ENCODE measurements around the gene ATMIN.

The ATMIN gene

GRCh38 chr16:81069063-81069462 is 33.4 kb downstream of the ATMIN start:
- H2AFZ ChIP-seq (ENCODE audit: low read depth, low read length) = no peak overlapping the region
- no peaks in the 10 kb centered on the region for H3K79me2 ChIP-seq (ENCODE audit: low read length)
- no peak overlapping the region for H3K9ac ChIP-seq (ENCODE audit: low read length)
- no peak overlapping the region for H3K27ac ChIP-seq (ENCODE audit: low read length)
- H3K9me3 ChIP-seq (ENCODE audit: insufficient read depth, low read length) = no peaks in the 10 kb centered on the region
- TF ChIP-seq EZH2phosphoT487 (IDR thresholded peaks at IDR 0.05; ENCODE audit: low read depth) = no peak
- TF ChIP-seq, protein P1, sequence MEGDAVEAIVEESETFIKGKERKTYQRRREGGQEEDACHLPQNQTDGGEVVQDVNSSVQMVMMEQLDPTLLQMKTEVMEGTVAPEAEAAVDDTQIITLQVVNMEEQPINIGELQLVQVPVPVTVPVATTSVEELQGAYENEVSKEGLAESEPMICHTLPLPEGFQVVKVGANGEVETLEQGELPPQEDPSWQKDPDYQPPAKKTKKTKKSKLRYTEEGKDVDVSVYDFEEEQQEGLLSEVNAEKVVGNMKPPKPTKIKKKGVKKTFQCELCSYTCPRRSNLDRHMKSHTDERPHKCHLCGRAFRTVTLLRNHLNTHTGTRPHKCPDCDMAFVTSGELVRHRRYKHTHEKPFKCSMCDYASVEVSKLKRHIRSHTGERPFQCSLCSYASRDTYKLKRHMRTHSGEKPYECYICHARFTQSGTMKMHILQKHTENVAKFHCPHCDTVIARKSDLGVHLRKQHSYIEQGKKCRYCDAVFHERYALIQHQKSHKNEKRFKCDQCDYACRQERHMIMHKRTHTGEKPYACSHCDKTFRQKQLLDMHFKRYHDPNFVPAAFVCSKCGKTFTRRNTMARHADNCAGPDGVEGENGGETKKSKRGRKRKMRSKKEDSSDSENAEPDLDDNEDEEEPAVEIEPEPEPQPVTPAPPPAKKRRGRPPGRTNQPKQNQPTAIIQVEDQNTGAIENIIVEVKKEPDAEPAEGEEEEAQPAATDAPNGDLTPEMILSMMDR (IDR thresholded peaks at IDR 0.05; ENCODE audit: low read depth, low read length) = no peak
- no peaks in the 10 kb centered on the region for H3K4me1 ChIP-seq (ENCODE audit: low read length)
- H4K20me1 ChIP-seq (ENCODE audit: insufficient read depth, low read length) = no peaks in the 10 kb centered on the region
- no peaks in the 10 kb centered on the region for H3K27me3 ChIP-seq (ENCODE audit: low read depth, low read length)
- H3K36me3 ChIP-seq (replicated peaks; ENCODE audit: low read depth, low read length) = no peaks in the 10 kb centered on the region
- no peak overlapping the region for H3K4me2 ChIP-seq (ENCODE audit: low read length)
- H3K4me3 ChIP-seq (ENCODE audit: low read length) = no peak overlapping the region

DNA sequence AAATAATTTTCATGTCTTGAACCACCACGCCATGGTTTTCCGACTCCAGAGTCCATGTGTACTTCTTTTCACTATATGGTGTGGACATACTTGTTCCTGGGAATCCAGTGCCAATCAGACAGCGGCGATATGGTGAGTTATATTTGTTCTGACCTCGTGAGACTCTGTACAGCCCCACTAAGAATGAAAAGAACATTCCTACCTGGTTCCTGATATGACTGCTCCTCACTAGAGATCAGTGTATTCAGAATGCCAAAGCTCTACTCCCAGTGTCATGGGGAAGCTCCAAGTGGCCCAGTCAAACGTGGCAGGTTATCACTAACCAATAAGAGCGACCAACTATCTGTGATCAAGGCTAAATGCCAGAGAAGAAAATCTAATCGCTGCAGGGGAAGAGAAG is 35.3 kb downstream of the ATMIN start:
- Histone ChIP-seq H3K27ac (ENCODE audit: low read length) (no peak overlapping the region), H2AFZ (ENCODE audit: low read depth, low read length) (no peak overlapping the region), H3K9ac (ENCODE audit: low read length) (no peak overlapping the region)

GRCh38 chr16:81071805-81072204 is 36.2 kb downstream of the ATMIN start:
- TF ChIP-seq, protein P1 (IDR thresholded peaks at IDR 0.05; ENCODE audit: low read depth, low read length) = no peak
- no peak for TF ChIP-seq EZH2phosphoT487 (IDR thresholded peaks at IDR 0.05; ENCODE audit: low read depth)
- H3K4me1 ChIP-seq (ENCODE audit: low read length) = peaks cover 4% of the 10 kb centered on the region; the same call in 1 of the 2 replicates
- H3K4me3 ChIP-seq (ENCODE audit: low read length) = no peak overlapping the region
- no peak overlapping the region for H3K4me2 ChIP-seq (ENCODE audit: low read length)
- no peaks in the 10 kb centered on the region for H3K9me3 ChIP-seq (ENCODE audit: insufficient read depth, low read length)
- H3K79me2 ChIP-seq (ENCODE audit: low read length) = no peaks in the 10 kb centered on the region
- H3K27ac ChIP-seq (ENCODE audit: low read length) = no peak overlapping the region
- H4K20me1 ChIP-seq (ENCODE audit: insufficient read depth, low read length) = no peaks in the 10 kb centered on the region
- no peaks in the 10 kb centered on the region for H3K27me3 ChIP-seq (ENCODE audit: low read depth, low read length)
- no peaks in the 10 kb centered on the region for H3K36me3 ChIP-seq (replicated peaks; ENCODE audit: low read depth, low read length)
- no peak overlapping the region for H3K9ac ChIP-seq (ENCODE audit: low read length)
- no peak overlapping the region for H2AFZ ChIP-seq (ENCODE audit: low read depth, low read length)

More for the DNA sequence above, 35.3 kb downstream of the ATMIN start:
- Histone ChIP-seq H3K36me3 (replicated peaks; ENCODE audit: low read depth, low read length) (no peaks in the 10 kb centered on the region), H3K79me2 (ENCODE audit: low read length) (no peaks in the 10 kb centered on the region), H3K9me3 (ENCODE audit: insufficient read depth, low read length) (no peaks in the 10 kb centered on the region), H3K4me2 (ENCODE audit: low read length) (no peak overlapping the region), H3K4me3 (ENCODE audit: low read length) (no peak overlapping the region), H4K20me1 (ENCODE audit: insufficient read depth, low read length) (no peaks in the 10 kb centered on the region), H3K4me1 (ENCODE audit: low read length) (no peaks in the 10 kb centered on the region), H3K27me3 (ENCODE audit: low read depth, low read length) (no peaks in the 10 kb centered on the region)
- TF ChIP-seq, protein P1 (IDR thresholded peaks at IDR 0.05; ENCODE audit: low read depth, low read length) = no peak
- no peak for TF ChIP-seq EZH2phosphoT487 (IDR thresholded peaks at IDR 0.05; ENCODE audit: low read depth)

DNA sequence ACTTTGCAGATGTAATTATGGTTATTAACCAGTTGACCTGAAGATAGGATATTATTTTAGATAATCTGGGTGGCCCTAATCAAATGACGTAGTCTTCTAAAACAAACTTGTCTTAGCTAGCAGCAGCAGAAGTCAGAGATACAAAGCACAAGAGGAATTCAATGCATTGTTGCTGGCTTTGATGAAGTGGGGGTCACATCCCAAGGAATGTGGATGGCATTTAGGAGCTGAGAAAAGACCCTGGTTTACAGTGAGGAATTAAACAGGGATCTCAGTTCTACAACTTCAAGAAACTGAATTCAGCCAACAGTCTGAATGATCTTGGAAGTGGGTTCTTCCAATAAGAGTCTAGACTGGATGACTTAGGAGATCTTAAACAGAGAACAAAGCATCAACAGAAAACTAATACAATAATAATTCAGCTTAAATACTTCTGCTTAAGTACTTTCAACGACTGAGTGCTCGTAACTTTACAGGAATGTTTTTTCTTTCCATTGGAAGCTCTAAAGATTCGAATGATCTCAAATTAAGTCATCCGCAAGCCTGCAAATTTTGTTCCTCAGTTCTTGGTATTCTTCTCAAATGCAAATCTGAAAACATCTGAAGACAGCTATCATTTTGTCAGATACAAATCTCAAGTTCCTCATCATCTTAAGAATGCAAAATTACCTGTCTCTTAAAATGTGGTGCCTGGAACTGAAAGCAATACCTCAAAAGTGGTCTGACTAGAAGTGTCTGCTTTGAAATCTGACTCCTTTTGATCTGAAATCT is 38.1 kb downstream of the ATMIN start:
- H4K20me1 ChIP-seq (ENCODE audit: insufficient read depth, low read length) = no peaks in the 10 kb centered on the region
- H3K79me2 ChIP-seq (ENCODE audit: low read length) = no peaks in the 10 kb centered on the region
- peaks cover 9% of the 10 kb centered on the region; the same call in 1 of the 2 replicates for H3K4me1 ChIP-seq (ENCODE audit: low read length)
- no peak overlapping the region for H2AFZ ChIP-seq (ENCODE audit: low read depth, low read length)
- H3K27me3 ChIP-seq (ENCODE audit: low read depth, low read length) = no peaks in the 10 kb centered on the region
- no peaks in the 10 kb centered on the region for H3K9me3 ChIP-seq (ENCODE audit: insufficient read depth, low read length)
- H3K4me2 ChIP-seq (ENCODE audit: low read length) = no peak overlapping the region
- no peaks in the 10 kb centered on the region for H3K36me3 ChIP-seq (replicated peaks; ENCODE audit: low read depth, low read length)
- H3K9ac ChIP-seq (ENCODE audit: low read length) = no peak overlapping the region
- H3K4me3 ChIP-seq (ENCODE audit: low read length) = no peak overlapping the region
- no peak for TF ChIP-seq EZH2phosphoT487 (IDR thresholded peaks at IDR 0.05; ENCODE audit: low read depth)
- TF ChIP-seq, protein P1 (IDR thresholded peaks at IDR 0.05; ENCODE audit: low read depth, low read length) = no peak
- H3K27ac ChIP-seq (ENCODE audit: low read length) = no peak overlapping the region

All from OCI-LY3 (cell line).